GM06990 (cell line): Measurements from ENCODE around the gene GK2.

ENCODE experiments used
- DNase-seq: peaks from one replicate; pipeline ENCODE4 v3.0.0-alpha.2; 2011; ENCODE audit not compliant: insufficient read length; ENCODE audit errors: extremely low read depth
- H3K27me3 ChIP-seq: replicated peaks from 2 replicates; pipeline ENCODE4 v1.6.0; 2011; ENCODE audit warnings: low read length; ENCODE audit not compliant: control insufficient read depth, insufficient read depth
- H3K36me3 ChIP-seq: 2 replicates; pipeline ENCODE4 v1.5.1; 2011; ENCODE audit warnings: low read length; ENCODE audit not compliant: control insufficient read depth, insufficient read depth
- H3K4me3 ChIP-seq: replicated peaks from 2 replicates; pipeline ENCODE4 v1.5.1; 2011; ENCODE audit warnings: low read depth, mild to moderate bottlenecking, control low read depth, low read length
- TF ChIP-seq, protein P1 (sequence below): IDR thresholded peaks from 2 replicates; pipeline ENCODE4 v1.5.1; 2011; ENCODE audit warnings: low read length, control low read depth, mild to moderate bottlenecking, inconsistent platforms; ENCODE audit not compliant: insufficient read depth, poor library complexity, severe bottlenecking

Gene GK2

DNA sequence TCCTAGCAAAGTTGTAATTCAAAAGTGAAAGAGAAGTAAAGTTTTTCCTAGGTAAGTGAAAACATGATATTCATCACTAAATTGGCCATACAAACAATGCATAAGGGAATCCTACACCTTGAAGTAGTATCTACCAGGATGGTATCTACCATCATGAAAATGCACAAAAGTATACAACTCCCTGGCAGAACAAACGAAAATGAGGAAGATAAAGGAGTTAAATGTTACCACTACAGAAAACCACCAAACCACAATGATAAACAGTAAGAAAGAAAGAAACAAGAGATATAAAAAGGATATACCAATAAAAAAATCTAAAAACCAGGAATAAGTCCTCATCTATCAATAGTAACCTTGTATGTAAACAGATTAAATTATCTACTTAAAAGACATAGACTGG lies 26.9 kb downstream of the GK2 start:
- Histone ChIP-seq H3K4me3 (no peak overlapping the region), H3K27me3 (no peaks in the 10 kb centered on the region), H3K36me3 (no peaks in the 10 kb centered on the region)
- TF ChIP-seq, protein P1, sequence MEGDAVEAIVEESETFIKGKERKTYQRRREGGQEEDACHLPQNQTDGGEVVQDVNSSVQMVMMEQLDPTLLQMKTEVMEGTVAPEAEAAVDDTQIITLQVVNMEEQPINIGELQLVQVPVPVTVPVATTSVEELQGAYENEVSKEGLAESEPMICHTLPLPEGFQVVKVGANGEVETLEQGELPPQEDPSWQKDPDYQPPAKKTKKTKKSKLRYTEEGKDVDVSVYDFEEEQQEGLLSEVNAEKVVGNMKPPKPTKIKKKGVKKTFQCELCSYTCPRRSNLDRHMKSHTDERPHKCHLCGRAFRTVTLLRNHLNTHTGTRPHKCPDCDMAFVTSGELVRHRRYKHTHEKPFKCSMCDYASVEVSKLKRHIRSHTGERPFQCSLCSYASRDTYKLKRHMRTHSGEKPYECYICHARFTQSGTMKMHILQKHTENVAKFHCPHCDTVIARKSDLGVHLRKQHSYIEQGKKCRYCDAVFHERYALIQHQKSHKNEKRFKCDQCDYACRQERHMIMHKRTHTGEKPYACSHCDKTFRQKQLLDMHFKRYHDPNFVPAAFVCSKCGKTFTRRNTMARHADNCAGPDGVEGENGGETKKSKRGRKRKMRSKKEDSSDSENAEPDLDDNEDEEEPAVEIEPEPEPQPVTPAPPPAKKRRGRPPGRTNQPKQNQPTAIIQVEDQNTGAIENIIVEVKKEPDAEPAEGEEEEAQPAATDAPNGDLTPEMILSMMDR = no peak
- no peak for DNase-seq

DNA sequence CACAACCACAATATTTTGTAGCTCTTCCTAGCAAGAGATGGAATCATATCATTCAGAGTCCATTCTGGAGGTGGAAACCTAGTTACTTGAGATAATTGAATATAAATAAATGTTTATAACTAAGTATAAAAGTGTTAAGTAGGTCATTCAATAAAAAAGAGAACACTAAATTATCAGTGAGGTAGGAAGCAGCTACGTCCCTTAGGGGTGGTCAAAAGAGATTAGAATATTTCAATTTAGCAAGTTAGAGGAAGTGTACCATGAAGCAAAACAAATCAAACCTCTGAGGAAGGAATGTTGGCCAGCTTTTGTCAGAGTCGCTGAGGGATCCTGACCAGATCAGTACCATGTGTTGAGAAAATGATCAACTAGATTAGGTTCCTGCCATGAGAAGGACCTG lies 38.0 kb downstream of the GK2 start:
- H3K4me3 ChIP-seq = no peak overlapping the region
- TF ChIP-seq, protein P1 = no peak
- no peak for DNase-seq
- no peaks in the 10 kb centered on the region for H3K27me3 ChIP-seq
- no peaks in the 10 kb centered on the region for H3K36me3 ChIP-seq

- H3K36me3 ChIP-seq = no peaks in the 10 kb centered on the region
- DNase-seq = no peak
- no peaks in the 10 kb centered on the region for H3K27me3 ChIP-seq
- TF ChIP-seq, protein P1 = no peak
- no peak overlapping the region for H3K4me3 ChIP-seq
Observed at GRCh38 chr4:79367096-79367495, 40.9 kb downstream of the GK2 start.

GRCh38 chr4:79366422-79366821 lies 41.6 kb downstream of the GK2 start:
- H3K4me3 ChIP-seq = no peak overlapping the region
- DNase-seq = no peak
- no peaks in the 10 kb centered on the region for H3K27me3 ChIP-seq
- no peaks in the 10 kb centered on the region for H3K36me3 ChIP-seq
- TF ChIP-seq, protein P1 = no peak

DNA sequence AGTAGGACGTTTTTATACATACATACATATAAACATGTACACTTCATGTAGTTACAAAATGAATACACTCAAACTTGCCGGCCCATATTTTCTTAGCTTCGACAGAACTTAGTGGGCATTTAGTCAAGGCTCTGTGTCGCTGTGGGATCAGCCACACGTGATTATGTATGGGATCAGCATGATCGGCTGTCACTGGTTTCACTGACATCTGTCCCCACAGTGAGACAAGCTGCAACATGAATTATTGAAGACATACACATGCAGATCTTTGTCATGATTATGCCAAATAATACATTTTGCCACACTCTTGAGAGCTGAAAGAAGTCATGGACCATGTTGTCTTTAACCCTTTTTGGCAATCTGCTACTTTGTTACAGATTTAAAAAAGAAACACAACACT lies 44.0 kb downstream of the GK2 start:
- H3K4me3 ChIP-seq = no peak overlapping the region
- no peaks in the 10 kb centered on the region for H3K27me3 ChIP-seq
- no peak for DNase-seq
- TF ChIP-seq, protein P1 = no peak
- no peaks in the 10 kb centered on the region for H3K36me3 ChIP-seq

- Histone ChIP-seq H3K36me3 (no peaks in the 10 kb centered on the region), H3K4me3 (no peak overlapping the region), H3K27me3 (no peaks in the 10 kb centered on the region)
- TF ChIP-seq, protein P1 = no peak
- no peak for DNase-seq
Observed at GRCh38 chr4:79362626-79363025, 45.4 kb downstream of the GK2 start.
